Fibroblast of lung (primary cell): Measurements from ENCODE around the gene EPB41. TPM values are rescaled to one million over a fixed set of nuclear protein-coding genes. Genes with fewer than 3 reads are reported as not detected.
"Not testable (repeated sequence)": the region's sequence is repeated elsewhere in the genome, so short reads cannot be mapped to it uniquely, and the experiment has no call there.

ENCODE experiments used
- DNase-seq, 2 donors: peaks; one replicate each; pipeline versions ENCODE4 v3.0.0 to v3.0.0-alpha.2; 2010; ENCODE audit warnings: low read depth in 2 of 2
- H2AFZ ChIP-seq: 2 replicates; pipeline ENCODE4 v1.5.1; 2012; ENCODE audit warnings: low read length, control low read depth, inconsistent platforms
- H3K27ac ChIP-seq: 2 replicates; pipeline ENCODE4 v1.5.1; 2011; ENCODE audit warnings: low read length, control low read depth; ENCODE audit not compliant: insufficient read depth
- H3K27me3 ChIP-seq: 2 replicates; pipeline ENCODE4 v1.5.1; 2011; ENCODE audit warnings: mild to moderate bottlenecking, low read length; ENCODE audit not compliant: control insufficient read depth, insufficient read depth
- H3K36me3 ChIP-seq: 2 replicates; pipeline ENCODE4 v1.5.1; 2011; ENCODE audit warnings: low read length; ENCODE audit not compliant: control insufficient read depth, insufficient read depth
- H3K4me1 ChIP-seq: 2 replicates; pipeline ENCODE4 v1.5.1; 2011; ENCODE audit warnings: low read length; ENCODE audit not compliant: control insufficient read depth, insufficient read depth; ENCODE audit errors: extremely low read depth
- H3K4me2 ChIP-seq: 2 replicates; pipeline ENCODE4 v1.5.1; 2011; ENCODE audit warnings: low read length, control low read depth; ENCODE audit not compliant: insufficient read depth; ENCODE audit errors: extremely low read depth
- H3K4me3 ChIP-seq, 4 experiments: fragments of 200-600 bp in 1 of 4; sonication (generic) in 1 of 4; replicated peaks in 1 of 4; 2 replicates each; pipeline ENCODE4 v1.5.1; 2011 to 2016; ENCODE audit warnings: low read length in 4 of 4, low read depth in 3 of 4, mild to moderate bottlenecking in 3 of 4, control low read depth in 2 of 4, inconsistent platforms in 1 of 4, mixed read lengths in 1 of 4; ENCODE audit not compliant: insufficient read depth in 1 of 4; ENCODE audit errors: control extremely low read depth in 1 of 4
- H3K79me2 ChIP-seq: 2 replicates; pipeline ENCODE4 v1.5.1; 2012; ENCODE audit warnings: mild to moderate bottlenecking, low read length, inconsistent platforms; ENCODE audit not compliant: control insufficient read depth, insufficient read depth
- H3K9ac ChIP-seq: 2 replicates; pipeline ENCODE4 v1.5.1; 2011; ENCODE audit warnings: mild to moderate bottlenecking, low read length, control low read depth; ENCODE audit not compliant: insufficient read depth
- H3K9me3 ChIP-seq: 2 replicates; pipeline ENCODE4 v1.5.1; 2012; ENCODE audit warnings: low read depth, low read length; ENCODE audit not compliant: control insufficient read depth, insufficient read depth
- H4K20me1 ChIP-seq: 2 replicates; pipeline ENCODE4 v1.5.1; 2011; ENCODE audit warnings: low read length; ENCODE audit not compliant: control insufficient read depth, insufficient read depth; ENCODE audit errors: extremely low read depth
- EZH2 ChIP-seq: IDR thresholded peaks from 2 replicates; pipeline ENCODE4 v1.5.1; 2012; ENCODE audit warnings: low read length, control low read depth, mild to moderate bottlenecking; ENCODE audit errors: missing control alignments
- polyA plus RNA-seq, 2 donors: library from polyadenylated mRNA; depleted of rRNA in 1 of 2; stranded (reverse) in 1 of 2; unstranded in 1 of 2; fragments of >200 nt; gene quantifications; 2 replicates each; pipeline ENCODE4 v1.2.1, GENCODE V29; 2011 to 2012; ENCODE audit warnings: missing spikeins in 1 of 2
- total RNA-seq: library from RNA; depleted of rRNA; stranded (reverse); fragments of >200 nt; gene quantifications from 2 replicates; pipeline ENCODE4 v1.2.1, GENCODE V29; 2014
- TF ChIP-seq, protein P1 (sequence below), 2 donors: IDR thresholded peaks in 1 of 2; conservative IDR thresholded peaks in 1 of 2; 1 replicate in 1 of 2; 2 replicates in 1 of 2; pipeline ENCODE4 v1.5.1; 2011 to 2012; ENCODE audit warnings: low read length in 2 of 2, control low read depth in 1 of 2, inconsistent platforms in 1 of 2, low read depth in 1 of 2, mild to moderate bottlenecking in 1 of 2

EPB41 gene
- total and polyA plus RNA-seq, 2 donors (not counting 1 experiment from before 2014, with no cell fraction given), result 7.4 to 38.0 TPM

GRCh38 chr1:29148656-29149491 is 234.5 kb downstream of the EPB41 start:
- Histone ChIP-seq H2AFZ (no peak overlapping the region), H3K4me2 (no peak overlapping the region), H3K9me3 (no peaks in the 10 kb centered on the region), H3K27ac (no peak overlapping the region), H3K79me2 (peaks cover 3% of the 10 kb centered on the region), H3K4me3 (no peak overlapping the region), H3K27me3 (no peaks in the 10 kb centered on the region), H3K36me3 (peaks cover 24% of the 10 kb centered on the region), H3K4me1 (peaks cover 17% of the 10 kb centered on the region), H4K20me1 (no peaks in the 10 kb centered on the region), H3K9ac (no peak overlapping the region)
- DNase-seq, result no peak
- TF ChIP-seq EZH2, result no peak
- TF ChIP-seq, protein P1, sequence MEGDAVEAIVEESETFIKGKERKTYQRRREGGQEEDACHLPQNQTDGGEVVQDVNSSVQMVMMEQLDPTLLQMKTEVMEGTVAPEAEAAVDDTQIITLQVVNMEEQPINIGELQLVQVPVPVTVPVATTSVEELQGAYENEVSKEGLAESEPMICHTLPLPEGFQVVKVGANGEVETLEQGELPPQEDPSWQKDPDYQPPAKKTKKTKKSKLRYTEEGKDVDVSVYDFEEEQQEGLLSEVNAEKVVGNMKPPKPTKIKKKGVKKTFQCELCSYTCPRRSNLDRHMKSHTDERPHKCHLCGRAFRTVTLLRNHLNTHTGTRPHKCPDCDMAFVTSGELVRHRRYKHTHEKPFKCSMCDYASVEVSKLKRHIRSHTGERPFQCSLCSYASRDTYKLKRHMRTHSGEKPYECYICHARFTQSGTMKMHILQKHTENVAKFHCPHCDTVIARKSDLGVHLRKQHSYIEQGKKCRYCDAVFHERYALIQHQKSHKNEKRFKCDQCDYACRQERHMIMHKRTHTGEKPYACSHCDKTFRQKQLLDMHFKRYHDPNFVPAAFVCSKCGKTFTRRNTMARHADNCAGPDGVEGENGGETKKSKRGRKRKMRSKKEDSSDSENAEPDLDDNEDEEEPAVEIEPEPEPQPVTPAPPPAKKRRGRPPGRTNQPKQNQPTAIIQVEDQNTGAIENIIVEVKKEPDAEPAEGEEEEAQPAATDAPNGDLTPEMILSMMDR (conservative IDR thresholded peaks at IDR 0.05 in 1 of 2, IDR thresholded peaks at IDR 0.05 in 1 of 2; ENCODE audit: low read depth in 1 of 2, low read length in 2 of 2), result no peak

DNA sequence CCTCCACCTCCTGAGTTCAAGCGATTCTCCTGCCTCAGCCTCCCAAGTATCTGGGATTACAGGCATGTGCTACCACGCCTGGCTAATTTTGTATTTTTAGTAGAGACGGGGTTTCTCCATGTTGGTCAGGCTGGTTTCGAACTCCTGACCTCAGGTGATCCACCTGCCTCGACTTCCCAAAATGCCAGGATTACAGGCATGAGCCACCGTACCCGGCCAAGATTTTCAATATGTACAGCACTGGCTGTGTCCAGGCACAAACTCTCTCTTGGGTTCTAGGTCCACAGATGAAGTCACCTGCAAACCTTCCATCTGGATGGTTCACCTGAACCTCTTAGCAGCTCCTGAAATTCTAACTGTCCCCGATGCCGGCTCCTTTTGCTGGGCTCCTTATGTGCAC is 236.0 kb downstream of the EPB41 start:
- H2AFZ ChIP-seq, H3K27me3 ChIP-seq, DNase-seq, H3K9me3 ChIP-seq, H3K27ac ChIP-seq, H3K4me2 ChIP-seq, H4K20me1 ChIP-seq, H3K4me3 ChIP-seq, H3K9ac ChIP-seq, H3K79me2 ChIP-seq: not testable (repeated sequence)
- H3K4me1 ChIP-seq, result peaks cover 14% of the 10 kb centered on the region
- peaks cover 24% of the 10 kb centered on the region for H3K36me3 ChIP-seq

DNA sequence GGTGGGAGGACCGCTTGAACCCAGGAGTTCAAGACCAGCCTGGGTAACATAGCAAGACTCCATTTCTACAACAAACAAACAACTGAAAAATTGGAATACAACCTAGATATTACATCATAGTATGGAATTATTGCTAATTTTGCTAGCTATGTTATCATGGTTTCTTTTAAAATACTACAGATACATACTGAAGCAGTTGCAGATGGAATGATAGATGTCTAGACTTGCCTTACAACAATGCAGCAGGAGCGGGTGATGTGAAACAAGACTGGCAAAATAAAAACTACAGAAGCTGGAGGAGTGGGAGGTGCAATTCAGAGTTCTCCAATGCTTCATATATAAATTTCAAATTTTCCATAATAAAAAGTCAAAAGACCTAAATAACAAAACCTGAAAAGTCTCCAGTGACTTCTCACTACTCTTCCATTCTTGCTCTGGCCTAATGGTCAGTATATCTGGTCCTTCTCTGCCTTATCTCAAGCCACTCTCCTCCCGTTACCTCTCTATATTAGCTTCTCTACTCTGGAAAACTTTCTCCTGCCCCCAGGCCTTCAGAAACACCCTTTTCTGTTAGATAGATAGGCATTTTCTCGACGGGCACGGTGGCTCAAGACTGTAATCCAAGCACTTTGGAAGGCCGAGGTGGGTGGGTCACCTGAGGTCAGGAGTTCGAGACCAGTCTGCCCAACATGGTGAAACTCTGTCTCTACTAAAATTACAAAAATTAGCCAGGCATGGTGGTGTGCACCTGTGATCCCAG is 237.9 kb downstream of the EPB41 start:
- Histone ChIP-seq H3K4me2 (no peak overlapping the region), H3K27me3 (no peaks in the 10 kb centered on the region), H3K4me1 (peaks cover 5% of the 10 kb centered on the region), H3K79me2 (peaks cover 10% of the 10 kb centered on the region), H3K36me3 (peaks cover 26% of the 10 kb centered on the region), H3K4me3 (no peak overlapping the region), H2AFZ (no peak overlapping the region), H3K9me3 (no peaks in the 10 kb centered on the region), H3K9ac (no peak overlapping the region), H4K20me1 (no peaks in the 10 kb centered on the region), H3K27ac (no peak overlapping the region)
- TF ChIP-seq, protein P1 (conservative IDR thresholded peaks at IDR 0.05 in 1 of 2, IDR thresholded peaks at IDR 0.05 in 1 of 2; ENCODE audit: low read depth in 1 of 2, low read length in 2 of 2), result no peak
- TF ChIP-seq EZH2, result no peak
- no peak for DNase-seq
